T-cell (primary cell): ENCODE data around the gene QKI. TPM values are rescaled to one million over a fixed set of nuclear protein-coding genes. Genes with fewer than 3 reads are reported as not detected.

Experiments used
- ATAC-seq, 4 experiments: fragments of 200-7000 bp in 3 of 4; fragments of 150-1000 bp in 1 of 4; cut with Tn5 transposase; replicated peaks in 1 of 4; 1 replicate in 3 of 4; 2 replicates in 1 of 4; pipeline ENCODE4 v1.10.0; 2021; ENCODE audit warnings: moderate library complexity in 3 of 4, mild to moderate bottlenecking in 2 of 4, moderate number of reproducible peaks in 1 of 4
- CTCF ChIA-PET, 2 donors: fragments of 300-600 bp; sonication (Branson Sonifier 250); formaldehyde crosslinking; loops; one replicate each; lab custom pipeline; 2022; ENCODE audit warnings: antibody characterized with exemption in 2 of 2; lab: Charles Lee
- POLR2A ChIA-PET, 2 donors: fragments of 300-600 bp; sonication (Branson Sonifier 250); formaldehyde crosslinking; loops; one replicate each; lab custom pipeline; 2022; ENCODE audit warnings: antibody characterized with exemption in 2 of 2; lab: Charles Lee
- DNase-seq, 35 experiments: peaks; one replicate each; pipeline versions ENCODE4 v3.0.0 to v3.0.0-alpha.2; 2013 to 2023
- H3K27ac ChIP-seq: one replicate; pipeline ENCODE4 v1.5.1; 2013; ENCODE audit warnings: low read length
- H3K27me3 ChIP-seq, 2 experiments: replicated peaks in 1 of 2; 1 replicate in 1 of 2; 2 replicates in 1 of 2; pipeline versions ENCODE4 v1.6.1 to v1.7.0; 2013; ENCODE audit warnings: low read length in 1 of 2, mixed read lengths in 1 of 2; ENCODE audit not compliant: control insufficient read depth in 2 of 2, insufficient read depth in 2 of 2; ENCODE audit errors: extremely low read depth in 1 of 2
- H3K36me3 ChIP-seq, 2 donors: 1 replicate in 1 of 2; 2 replicates in 1 of 2; pipeline versions ENCODE4 v1.6.1 to v1.7.0; 2013; ENCODE audit warnings: low read length in 1 of 2; ENCODE audit not compliant: control insufficient read depth in 2 of 2, insufficient read depth in 1 of 2; ENCODE audit errors: extremely low read depth in 1 of 2
- H3K4me1 ChIP-seq, 2 experiments: 1 replicate in 1 of 2; 2 replicates in 1 of 2; pipeline versions ENCODE4 v1.6.1 to v1.7.0; 2013; ENCODE audit warnings: low read length in 2 of 2, mixed read lengths in 1 of 2; ENCODE audit not compliant: insufficient read depth in 2 of 2, control insufficient read depth in 1 of 2; ENCODE audit errors: extremely low read depth in 1 of 2
- H3K4me3 ChIP-seq, 2 donors: 1 replicate in 1 of 2; 2 replicates in 1 of 2; pipeline versions ENCODE4 v1.5.1 to v1.7.0; 2013; ENCODE audit warnings: mild to moderate bottlenecking in 2 of 2, low read length in 1 of 2, moderate library complexity in 1 of 2; ENCODE audit not compliant: control insufficient read depth in 1 of 2; ENCODE audit errors: extremely low read depth in 1 of 2
- H3K9me3 ChIP-seq: 2 replicates; pipeline ENCODE4 v1.7.0; 2013
- H3K27ac Mint-ChIP-seq, 2 donors: one replicate each; pipeline ENCODE4 v1.8.0; 2020 to 2021; ENCODE audit warnings: mild to moderate bottlenecking in 2 of 2, mixed read lengths in 2 of 2
- H3K27me3 Mint-ChIP-seq, 2 donors: one replicate each; pipeline ENCODE4 v1.8.0; 2021 to 2022; ENCODE audit warnings: mixed read lengths in 2 of 2
- H3K36me3 Mint-ChIP-seq: one replicate; pipeline ENCODE4 v1.8.0; 2021; ENCODE audit warnings: mixed read lengths
- H3K4me1 Mint-ChIP-seq, 3 donors: one replicate each; pipeline ENCODE4 v1.8.0; 2020 to 2022; ENCODE audit warnings: mixed read lengths in 3 of 3, mild to moderate bottlenecking in 1 of 3
- H3K4me3 Mint-ChIP-seq, 3 donors: one replicate each; pipeline ENCODE4 v1.8.0; 2020 to 2022; ENCODE audit warnings: mild to moderate bottlenecking in 3 of 3, mixed read lengths in 3 of 3, moderate library complexity in 3 of 3
- H3K9me3 Mint-ChIP-seq, 3 donors: one replicate each; pipeline ENCODE4 v1.8.0; 2020 to 2022; ENCODE audit warnings: mixed read lengths in 3 of 3
- WGBS: methylation state at CpG from one replicate; pipeline ENCODE4 v1.1.5; 2013; ENCODE audit warnings: missing lambda C conversion rate; ENCODE audit not compliant: insufficient coverage; 5-methylcytosine and 5-hydroxymethylcytosine counted together
- total RNA-seq, 35 experiments: library from RNA in 6 of 35; stranded (reverse) in 6 of 35; fragments of 120-200 nt in 1 of 35; gene quantifications; one replicate each; pipeline versions ENCODE4 v1.2.1 to v1.2.4 and lab custom pipeline; 2013 to 2026

The QKI gene
- total RNA-seq, 5 donors from 2014 or later (not counting 1 experiment from before 2014, with no cell fraction given), result 50.2 to 84.3 (median 52.2) TPM

- Mint-ChIP-seq H3K9me3 (no peaks in the 10 kb centered on the region), H3K27ac (no peak overlapping the region), H3K27me3 (no peaks in the 10 kb centered on the region), H3K36me3 (peaks cover 32% of the 10 kb centered on the region), H3K4me1 (peaks cover 41 to 59% (median 45%) of the 10 kb centered on the region in 3 donors), H3K4me3 (no peak overlapping the region)
- POLR2A ChIA-PET, result interaction anchor here in 1 of 2 donors (0.5 kb wide), 1 partner anchor 88 kb away, joined by 9 read pairs; no protein-coding TSS in a partner anchor
- Histone ChIP-seq H3K36me3 (no peaks in the 10 kb centered on the region), H3K9me3 (no peaks in the 10 kb centered on the region), H3K27me3 (no peaks in the 10 kb centered on the region), H3K4me3 (no peak overlapping the region), H3K4me1 (peaks cover 6 to 19% of the 10 kb centered on the region in 2 experiments), H3K27ac (no peak overlapping the region)
- ATAC-seq (no peak), DNase-seq (no peak)
- WGBS, result no CpG with 5 or more reads among the region's 1 CpG
- CTCF ChIA-PET, result no interaction called here
Observed at GRCh38 chr6:163463795-163464194, 49.3 kb downstream of the QKI start.

- peaks cover 3% of the 10 kb centered on the region for H3K9me3 ChIP-seq
- H3K27ac ChIP-seq, result no peak overlapping the region
- peaks cover 58% of the 10 kb centered on the region for H3K36me3 Mint-ChIP-seq
- no peaks in the 10 kb centered on the region for H3K27me3 Mint-ChIP-seq
- ChIA-PET POLR2A (interaction anchor here in 1 of 2 donors (0.6 kb wide), 1 partner anchor 34 kb away, joined by 3 read pairs; no protein-coding TSS in a partner anchor), CTCF (no interaction called here)
- no peak overlapping the region for H3K4me3 ChIP-seq
- no CpG with 5 or more reads among the region's 3 CpGs for WGBS
- peaks cover 8 to 21% (median 9%) of the 10 kb centered on the region in 3 donors for H3K9me3 Mint-ChIP-seq
- H3K27ac Mint-ChIP-seq, result no peak overlapping the region
- no peak overlapping the region for H3K4me3 Mint-ChIP-seq
- no peaks in the 10 kb centered on the region for H3K36me3 ChIP-seq
- H3K27me3 ChIP-seq, result no peaks in the 10 kb centered on the region
- peaks cover 10 to 41% (median 20%) of the 10 kb centered on the region in 3 donors for H3K4me1 Mint-ChIP-seq
- ATAC-seq, result no peak
- H3K4me1 ChIP-seq, result no peaks in the 10 kb centered on the region
- no peak for DNase-seq
Observed at GRCh38 chr6:163466839-163467390, 52.4 kb downstream of the QKI start.

GRCh38 chr6:163468738-163469137, 54.2 kb downstream of the QKI start:
- Histone ChIP-seq H3K27me3 (no peaks in the 10 kb centered on the region), H3K36me3 (no peaks in the 10 kb centered on the region), H3K4me3 (no peak overlapping the region), H3K4me1 (no peaks in the 10 kb centered on the region), H3K9me3 (peaks cover 3% of the 10 kb centered on the region), H3K27ac (no peak overlapping the region)
- CTCF ChIA-PET, result interaction anchor here (0.6 to 1.2 kb wide), 4 partner anchors 13 to 106 kb away, joined by 3 read pairs; no protein-coding TSS in a partner anchor
- WGBS, result no CpG with 5 or more reads among the region's 3 CpGs
- Mint-ChIP-seq H3K4me1 (peaks cover 19 to 34% (median 21%) of the 10 kb centered on the region in 3 donors), H3K27me3 (no peaks in the 10 kb centered on the region), H3K27ac (no peak overlapping the region), H3K9me3 (peaks cover 8 to 21% (median 9%) of the 10 kb centered on the region in 3 donors), H3K36me3 (peaks cover 58% of the 10 kb centered on the region), H3K4me3 (no peak overlapping the region)
- ATAC-seq (no peak), DNase-seq (no peak)
- POLR2A ChIA-PET, result interaction anchor here in 1 of 2 donors (0.5 kb wide), 1 partner anchor 655 kb away, joined by 5 read pairs; no protein-coding TSS in a partner anchor

- ATAC-seq (no peak), DNase-seq (no peak)
- ChIA-PET POLR2A (interaction anchor here in 1 of 2 donors (0.5 kb wide), 1 partner anchor 655 kb away, joined by 5 read pairs; no protein-coding TSS in a partner anchor), CTCF (interaction anchor here (0.6 to 1.2 kb wide), 4 partner anchors 13 to 105 kb away, joined by 3 read pairs; no protein-coding TSS in a partner anchor)
- WGBS, result no CpG with 5 or more reads among the region's 1 CpG
- Mint-ChIP-seq H3K4me3 (no peak overlapping the region), H3K4me1 (peaks cover 17 to 32% (median 23%) of the 10 kb centered on the region in 3 donors), H3K36me3 (peaks cover 53% of the 10 kb centered on the region), H3K27ac (no peak overlapping the region), H3K27me3 (no peaks in the 10 kb centered on the region), H3K9me3 (peaks cover 8 to 21% (median 9%) of the 10 kb centered on the region in 3 donors)
- Histone ChIP-seq H3K36me3 (no peaks in the 10 kb centered on the region), H3K9me3 (peaks cover 3% of the 10 kb centered on the region), H3K27me3 (no peaks in the 10 kb centered on the region), H3K4me3 (no peak overlapping the region), H3K4me1 (no peaks in the 10 kb centered on the region), H3K27ac (no peak overlapping the region)
Observed at GRCh38 chr6:163469459-163469985, 55.0 kb downstream of the QKI start.

GRCh38 chr6:163470611-163471010, 56.1 kb downstream of the QKI start:
- no peak overlapping the region for H3K4me3 Mint-ChIP-seq
- DNase-seq (no peak), ATAC-seq (no peak)
- H3K4me3 ChIP-seq, result no peak overlapping the region
- no peaks in the 10 kb centered on the region for H3K27me3 Mint-ChIP-seq
- H3K36me3 ChIP-seq, result no peaks in the 10 kb centered on the region
- POLR2A ChIA-PET, result no interaction called here
- H3K27ac ChIP-seq, result no peak overlapping the region
- no peak overlapping the region for H3K27ac Mint-ChIP-seq
- CTCF ChIA-PET, result interaction anchor here in 1 of 2 donors (0.5 to 0.7 kb wide), 2 partner anchors 14 to 114 kb away, joined by 3 to 4 read pairs; no protein-coding TSS in a partner anchor
- peaks cover 22 to 30% (median 25%) of the 10 kb centered on the region in 3 donors for H3K4me1 Mint-ChIP-seq
- peaks cover 8 to 21% (median 9%) of the 10 kb centered on the region in 3 donors for H3K9me3 Mint-ChIP-seq
- peaks cover 3% of the 10 kb centered on the region for H3K9me3 ChIP-seq
- H3K4me1 ChIP-seq, result no peaks in the 10 kb centered on the region
- H3K27me3 ChIP-seq, result no peaks in the 10 kb centered on the region
- H3K36me3 Mint-ChIP-seq, result peaks cover 48% of the 10 kb centered on the region

GRCh38 chr6:163474581-163474980, 60.1 kb downstream of the QKI start:
- no peak for DNase-seq
- Mint-ChIP-seq H3K27me3 (no peaks in the 10 kb centered on the region), H3K36me3 (peaks cover 39% of the 10 kb centered on the region), H3K27ac (no peak overlapping the region), H3K4me3 (no peak overlapping the region), H3K4me1 (peaks cover 17 to 26% (median 21%) of the 10 kb centered on the region in 3 donors), H3K9me3 (peaks cover 5 to 16% (median 5%) of the 10 kb centered on the region in 3 donors)
- Histone ChIP-seq H3K27ac (no peak overlapping the region), H3K27me3 (no peaks in the 10 kb centered on the region), H3K4me1 (no peaks in the 10 kb centered on the region), H3K9me3 (peaks cover 3% of the 10 kb centered on the region), H3K4me3 (no peak overlapping the region), H3K36me3 (no peaks in the 10 kb centered on the region)
- ChIA-PET CTCF (interaction anchor here in 1 of 2 donors (0.7 kb wide), 2 partner anchors 16 to 59 kb away, joined by 4 to 8 read pairs; no protein-coding TSS in a partner anchor), POLR2A (interaction anchor here in 1 of 2 donors (0.7 kb wide), 1 partner anchor 39 kb away, joined by 3 read pairs; no protein-coding TSS in a partner anchor)
- ATAC-seq, result no peak
- no CpG with 5 or more reads among the region's 2 CpGs for WGBS
